Heart left ventricle (tissue), 16 donors: ENCODE data around the gene POLR2L. TPM values are rescaled to one million over a fixed set of nuclear protein-coding genes. Genes with fewer than 3 reads are reported as not detected.
A peak's percentile ranks its signal among the peaks of the same experiment; 100 is the strongest.

Experiments
- ATAC-seq, 4 donors: fragments of 200-7000 bp; cut with Tn5 transposase; one replicate each; pipeline ENCODE4 v1.9.1; 2020 to 2022; ENCODE audit warnings: moderate library complexity in 4 of 4, mild to moderate bottlenecking in 3 of 4, moderate number of reproducible peaks in 1 of 4
- DNase-seq, 5 donors: peaks; one replicate each; pipeline ENCODE4 v3.0.0-alpha.2; 2020
- H3K27ac ChIP-seq, 12 donors: fragments of 200-600 bp; sonication (generic) in 4 of 12; one replicate each; pipeline versions ENCODE4 v1.5.0 to v1.8.0; 2016 to 2022; ENCODE audit warnings: mild to moderate bottlenecking in 2 of 12
- H3K27me3 ChIP-seq, 9 donors: fragments of 200-600 bp; sonication (generic) in 2 of 9; one replicate each; pipeline versions ENCODE4 v1.5.1 to v1.8.0; 2016 to 2022; ENCODE audit warnings: mild to moderate bottlenecking in 3 of 9
- H3K36me3 ChIP-seq, 9 donors: fragments of 200-600 bp; sonication (generic) in 2 of 9; one replicate each; pipeline versions ENCODE4 v1.5.0 to v1.8.0; 2018 to 2022; ENCODE audit warnings: mild to moderate bottlenecking in 2 of 9
- H3K4me1 ChIP-seq, 12 donors: fragments of 200-600 bp; sonication (generic) in 4 of 12; one replicate each; pipeline versions ENCODE4 v1.5.0 to v1.8.0; 2016 to 2022; ENCODE audit warnings: mild to moderate bottlenecking in 3 of 12
- H3K4me3 ChIP-seq, 12 donors: fragments of 200-600 bp; sonication (generic) in 4 of 12; one replicate each; pipeline versions ENCODE4 v1.5.0 to v1.8.0; 2017 to 2022; ENCODE audit warnings: mild to moderate bottlenecking in 9 of 12, moderate library complexity in 4 of 12
- H3K9me3 ChIP-seq, 12 donors: fragments of 200-600 bp; sonication (generic) in 4 of 12; one replicate each; pipeline versions ENCODE4 v1.5.0 to v1.8.0; 2016 to 2022; ENCODE audit warnings: mild to moderate bottlenecking in 1 of 12
- POLR2A ChIP-seq, 2 donors: fragments of 450-650 bp; IDR thresholded peaks; one replicate each; pipeline ENCODE4 v1.6.1; 2017; ENCODE audit warnings: antibody characterized with exemption in 2 of 2, mild to moderate bottlenecking in 2 of 2, moderate library complexity in 2 of 2
- WGBS, 4 donors: extraction: QIAGEN DNeasy Blood & Tissue Kit in 2 of 4; methylation state at CpG; one replicate each; pipeline versions ENCODE4 v1.1.5 to v1.1.7; 2013 to 2018; 5-methylcytosine and 5-hydroxymethylcytosine counted together
- intact Hi-C, 10 donors: fragments of 100-400 bp; cut with DNase I; formaldehyde crosslinking; loops; one replicate each; pipeline versions ENCODE4 v1.11.1 to v1.14.2; 2022
- polyA plus RNA-seq, 2 donors: library from polyadenylated mRNA; stranded (reverse); fragments of 200-250 nt; gene quantifications; one replicate each; pipeline ENCODE4 v1.2.3, GENCODE V29; 2013
- total RNA-seq, 9 donors: library from RNA; depleted of rRNA in 2 of 9; stranded (reverse); fragments of >200 nt in 2 of 9; fragmentation: NEBNext Ultra II Directional in 3 of 9; extraction: Animal tissue kit (Norgen Biotek cat#: 25700) in 3 of 9; gene quantifications; one replicate each; pipeline versions ENCODE4 v1.1.0 to v1.2.4, GENCODE V29; 2016 to 2023
- TF ChIP-seq, protein P1 (sequence below), 12 donors: fragments of 200-600 bp; sonication (generic) in 4 of 12; IDR thresholded peaks; one replicate each; pipeline versions ENCODE4 v1.5.0 to v1.8.0; 2018 to 2022; ENCODE audit warnings: antibody characterized with exemption in 12 of 12, mild to moderate bottlenecking in 5 of 12
- donor health status: ischemic (EF 13 %, LVEDD 7.1; RV severe dilation, severe dysfunction).
- donor health status: healthy with polysubstance abuse.
- donor health status: DM: no; HTN: yes; CAD: no.
- donor health status: DM: no; HTN: no; CAD: no.
- donor health status: ischemic (EF 25% LVEDD 6.9; RV normal size, moderate dysfunction).
- donor health status: ischemic (EF 25% LVEDD 5.7; RV mildly dilated, moderate dysfunction).
- donor health status: healthy.
- donor health status: DM: yes; HTN: yes; CAD: no.
- donor health status: ischemic (EF 35%, LVEDD 5.7; RV mildly dilated, moderate dysfunction).
- donor health status: nonischemic (EF 11% LVEDD 7.7; RV severe dilation, severe dysfunction).
- donor health status: DM: yes; HTN: yes; CAD: no.
- donor health status: PGD.
- donor health status: ischemic (EF 29% LVEDD 5.4; RV normal size, mild dysfunction).
- donor health status: nonischemic (EF 23%, LVEDD 6.1; RV moderate dilation, normal function).

Gene POLR2L
- total and polyA plus RNA-seq, 11 donors: 74.4 to 267 (median 208) TPM

DNA sequence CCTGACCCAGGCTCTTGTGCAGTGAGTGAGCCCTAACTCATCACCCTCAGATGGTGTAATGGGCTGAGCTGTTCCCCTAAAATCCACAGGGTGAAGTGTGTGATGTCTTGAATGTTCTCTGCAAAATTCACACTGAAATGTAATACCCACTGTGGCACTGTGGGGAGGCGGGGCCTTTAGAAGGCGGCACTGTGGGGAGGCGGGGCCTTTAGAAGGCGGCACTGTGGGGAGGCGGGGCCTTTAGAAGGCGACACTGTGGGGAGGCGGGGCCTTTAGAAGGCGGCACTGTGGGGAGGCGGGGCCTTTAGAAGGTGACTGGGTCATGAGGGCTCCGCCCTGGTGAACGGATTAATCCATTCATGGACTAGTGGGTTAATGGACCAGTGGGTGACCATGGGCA lies 35.2 kb upstream of the POLR2L start:
- Histone ChIP-seq H3K4me1 (peaks cover 0 to 12% (median 0%) of the 10 kb centered on the region in 12 donors), H3K9me3 (no peaks in the 10 kb centered on the region), H3K27ac (no peak overlapping the region), H3K27me3 (no peaks in the 10 kb centered on the region), H3K36me3 (peaks cover 0 to 27% (median 13%) of the 10 kb centered on the region in 9 donors), H3K4me3 (no peak overlapping the region)
- intact Hi-C loops: no loop called here
- TF ChIP-seq, protein P1, sequence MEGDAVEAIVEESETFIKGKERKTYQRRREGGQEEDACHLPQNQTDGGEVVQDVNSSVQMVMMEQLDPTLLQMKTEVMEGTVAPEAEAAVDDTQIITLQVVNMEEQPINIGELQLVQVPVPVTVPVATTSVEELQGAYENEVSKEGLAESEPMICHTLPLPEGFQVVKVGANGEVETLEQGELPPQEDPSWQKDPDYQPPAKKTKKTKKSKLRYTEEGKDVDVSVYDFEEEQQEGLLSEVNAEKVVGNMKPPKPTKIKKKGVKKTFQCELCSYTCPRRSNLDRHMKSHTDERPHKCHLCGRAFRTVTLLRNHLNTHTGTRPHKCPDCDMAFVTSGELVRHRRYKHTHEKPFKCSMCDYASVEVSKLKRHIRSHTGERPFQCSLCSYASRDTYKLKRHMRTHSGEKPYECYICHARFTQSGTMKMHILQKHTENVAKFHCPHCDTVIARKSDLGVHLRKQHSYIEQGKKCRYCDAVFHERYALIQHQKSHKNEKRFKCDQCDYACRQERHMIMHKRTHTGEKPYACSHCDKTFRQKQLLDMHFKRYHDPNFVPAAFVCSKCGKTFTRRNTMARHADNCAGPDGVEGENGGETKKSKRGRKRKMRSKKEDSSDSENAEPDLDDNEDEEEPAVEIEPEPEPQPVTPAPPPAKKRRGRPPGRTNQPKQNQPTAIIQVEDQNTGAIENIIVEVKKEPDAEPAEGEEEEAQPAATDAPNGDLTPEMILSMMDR (IDR thresholded peaks at IDR 0.05): no peak
- TF ChIP-seq POLR2A (IDR thresholded peaks at IDR 0.05): no peak
- no peak for DNase-seq
- 93 to 96% (median 95%) methylated on average over 11 of the region's 11 CpGs for WGBS, 4 donors
- ATAC-seq: no peak

- Histone ChIP-seq H3K4me3 (no peak overlapping the region), H3K27me3 (no peaks in the 10 kb centered on the region), H3K4me1 (peaks cover 0 to 12% (median 0%) of the 10 kb centered on the region in 12 donors), H3K36me3 (peaks cover 0 to 17% (median 2%) of the 10 kb centered on the region in 9 donors), H3K9me3 (no peaks in the 10 kb centered on the region), H3K27ac (peak overlapping the region in 3 of 12 donors; percentile 15 to 52 (median 40))
- DNase-seq: peak in 4 of 5 donors; percentile 62 to 82 (median 70)
- WGBS, 4 donors: 38 to 54% (median 47%) methylated on average over 6 to 12 of the region's 12 CpGs
- TF ChIP-seq, protein P1 (IDR thresholded peaks at IDR 0.05): no peak
- TF ChIP-seq POLR2A (IDR thresholded peaks at IDR 0.05): no peak
- ATAC-seq: peak; percentile 88 to 94 (median 91)
- intact Hi-C loops: loop anchor here in 1 of 10 donors (1.0 kb wide), 1 partner anchor 33 kb away; no protein-coding TSS in a partner anchor
Observed at GRCh38 chr11:876545-876944, 34.2 kb upstream of the POLR2L start.

DNA sequence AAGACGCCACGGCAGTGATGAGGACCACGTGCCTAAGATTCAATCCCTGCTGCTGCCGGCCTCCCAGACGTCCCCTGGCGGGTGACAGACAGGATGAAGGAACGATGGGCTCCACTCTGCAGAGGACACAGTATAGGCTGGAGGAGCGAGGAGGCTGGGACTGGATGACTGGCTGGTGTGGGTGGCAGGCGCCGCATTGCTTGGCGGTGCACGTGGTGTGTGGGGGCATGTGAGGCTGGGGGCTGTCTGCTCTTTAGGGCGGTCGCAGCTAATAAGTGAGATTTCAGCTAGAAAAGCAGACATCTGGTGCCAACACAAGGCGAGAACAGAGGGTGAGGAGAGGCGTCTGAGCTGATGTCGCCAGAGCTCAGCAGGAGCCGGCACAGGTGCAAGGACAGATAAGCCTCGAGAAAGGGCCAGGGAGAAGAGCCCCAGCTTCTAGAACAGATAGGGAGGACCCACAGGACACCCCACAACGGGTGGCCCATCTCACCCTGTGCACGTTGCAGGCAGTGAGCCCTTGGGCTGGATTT lies 33.5 kb upstream of the POLR2L start:
- intact Hi-C loops: loop anchor here in 1 of 10 donors (1.0 kb wide), 1 partner anchor 33 kb away; no protein-coding TSS in a partner anchor
- no peak for DNase-seq
- no peak overlapping the region for H3K4me3 ChIP-seq
- H3K36me3 ChIP-seq: peaks cover 0 to 15% (median 2%) of the 10 kb centered on the region in 9 donors
- no peaks in the 10 kb centered on the region for H3K9me3 ChIP-seq
- TF ChIP-seq, protein P1 (IDR thresholded peaks at IDR 0.05): no peak
- no peak for TF ChIP-seq POLR2A (IDR thresholded peaks at IDR 0.05)
- peaks cover 0 to 12% (median 0%) of the 10 kb centered on the region in 12 donors for H3K4me1 ChIP-seq
- 87 to 91% (median 88%) methylated on average over 21 of the region's 21 CpGs for WGBS, 4 donors
- H3K27me3 ChIP-seq: no peaks in the 10 kb centered on the region
- H3K27ac ChIP-seq: no peak overlapping the region
- ATAC-seq: no peak

- Histone ChIP-seq H3K36me3 (peaks cover 0 to 10% (median 2%) of the 10 kb centered on the region in 9 donors), H3K4me1 (peaks cover 0 to 12% (median 0%) of the 10 kb centered on the region in 12 donors), H3K27ac (no peak overlapping the region), H3K9me3 (no peaks in the 10 kb centered on the region), H3K27me3 (no peaks in the 10 kb centered on the region), H3K4me3 (no peak overlapping the region)
- intact Hi-C loops: no loop called here
- no peak for ATAC-seq
- TF ChIP-seq POLR2A (IDR thresholded peaks at IDR 0.05): no peak
- TF ChIP-seq, protein P1 (IDR thresholded peaks at IDR 0.05): no peak
- no peak for DNase-seq
- WGBS, 4 donors: 94 to 97% (median 94%) methylated on average over 14 to 16 of the region's 16 CpGs
Observed at GRCh38 chr11:875203-875602, 32.9 kb upstream of the POLR2L start.
